Gastroesophageal sphincter (tissue), 3 donors: Measurements from ENCODE around the gene C5orf15.

ENCODE experiments used
- CTCF ChIP-seq, 4 experiments: fragments of 200-600 bp in 2 of 4; fragments of 450-650 bp in 2 of 4; sonication (generic) in 1 of 4; IDR thresholded peaks; one replicate each; pipeline ENCODE4 v1.5.1; 2017 to 2019; ENCODE audit warnings: antibody characterized with exemption in 4 of 4, mild to moderate bottlenecking in 2 of 4, moderate library complexity in 2 of 4
- POLR2A ChIP-seq, 2 donors: fragments of 450-650 bp; IDR thresholded peaks; one replicate each; pipeline ENCODE4 v1.6.1; 2017; ENCODE audit warnings: antibody characterized with exemption in 2 of 2, mild to moderate bottlenecking in 2 of 2, moderate library complexity in 1 of 2

- TF ChIP-seq CTCF (IDR thresholded peaks at IDR 0.05) = no peak
- TF ChIP-seq POLR2A (IDR thresholded peaks at IDR 0.05) = no peak
These were observed 50.6 kb downstream of the C5orf15 start for GRCh38 chr5:133917785-133918184.
